OCI-M1 (cell line): ENCODE results near the gene PLPP7.
A peak's percentile ranks its signal among the peaks of the same experiment; 100 is the strongest.
"Not testable (repeated sequence)": the region's sequence is repeated elsewhere in the genome, so short reads cannot be mapped to it uniquely, and the experiment has no call there.

ENCODE experiments used
- DNase-seq: peaks from one replicate; lab custom pipeline; 2025; lab: John Stamatoyannopoulos, UW

The PLPP7 gene

DNA sequence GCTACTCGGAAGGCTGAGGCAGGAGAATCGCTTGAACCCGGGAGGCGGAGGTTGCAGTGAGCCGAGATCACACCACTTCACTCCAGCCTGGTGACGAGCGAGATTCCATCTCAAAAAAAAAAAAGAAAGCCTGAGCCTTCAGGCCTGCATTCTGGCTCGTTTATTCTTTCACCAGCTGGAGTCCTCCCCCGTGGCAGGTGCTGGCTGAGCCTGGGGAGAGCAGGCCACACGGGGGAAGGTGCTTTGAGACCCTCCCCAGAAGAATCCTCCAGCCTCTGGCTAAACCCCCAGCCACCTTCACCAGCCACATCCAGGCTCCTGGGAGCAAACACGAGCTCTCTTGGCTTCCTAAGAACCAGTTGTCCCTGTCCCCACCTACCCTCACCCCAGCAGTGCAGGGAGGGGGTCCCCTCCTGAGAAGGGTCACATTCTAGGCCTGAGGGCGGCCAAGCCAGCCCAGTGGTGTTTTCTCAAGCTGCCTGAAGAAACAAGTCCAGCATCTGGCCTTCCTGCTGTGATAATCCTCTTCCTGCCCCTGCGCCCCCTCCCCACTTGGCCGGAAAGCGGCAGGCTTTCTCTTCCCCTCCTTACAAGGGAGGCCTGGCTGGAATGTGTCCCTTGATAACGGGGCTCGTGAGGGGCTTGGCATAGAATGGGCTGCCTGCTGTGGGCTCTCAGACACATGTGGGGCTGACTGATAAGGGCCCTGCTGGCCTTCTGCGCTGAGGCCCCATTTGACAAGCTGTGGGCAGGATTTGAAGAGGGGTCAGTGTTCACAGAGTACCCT, 41.5 kb downstream of the PLPP7 start:
- DNase-seq = peak; percentile 98

DNA sequence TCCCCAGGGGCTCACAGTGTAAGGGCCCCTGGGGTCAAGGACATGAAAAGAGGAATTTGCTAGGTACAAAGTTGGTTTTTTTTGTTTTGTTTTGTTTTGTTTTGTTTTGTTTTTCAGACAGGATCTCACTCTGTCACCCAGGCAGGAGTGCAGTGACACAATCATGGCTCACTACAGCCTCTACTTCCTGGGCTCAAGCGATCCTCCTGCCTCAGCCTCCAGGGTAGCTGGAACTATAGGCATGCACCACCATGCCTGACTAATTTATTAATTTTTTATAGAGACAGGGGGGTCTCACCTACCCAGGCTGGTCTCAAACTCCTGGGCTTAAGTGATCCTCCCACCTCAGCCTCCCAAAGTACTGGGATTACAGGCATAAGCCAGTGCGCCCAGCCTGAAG, 42.5 kb downstream of the PLPP7 start:
- not testable (repeated sequence) for DNase-seq

DNA sequence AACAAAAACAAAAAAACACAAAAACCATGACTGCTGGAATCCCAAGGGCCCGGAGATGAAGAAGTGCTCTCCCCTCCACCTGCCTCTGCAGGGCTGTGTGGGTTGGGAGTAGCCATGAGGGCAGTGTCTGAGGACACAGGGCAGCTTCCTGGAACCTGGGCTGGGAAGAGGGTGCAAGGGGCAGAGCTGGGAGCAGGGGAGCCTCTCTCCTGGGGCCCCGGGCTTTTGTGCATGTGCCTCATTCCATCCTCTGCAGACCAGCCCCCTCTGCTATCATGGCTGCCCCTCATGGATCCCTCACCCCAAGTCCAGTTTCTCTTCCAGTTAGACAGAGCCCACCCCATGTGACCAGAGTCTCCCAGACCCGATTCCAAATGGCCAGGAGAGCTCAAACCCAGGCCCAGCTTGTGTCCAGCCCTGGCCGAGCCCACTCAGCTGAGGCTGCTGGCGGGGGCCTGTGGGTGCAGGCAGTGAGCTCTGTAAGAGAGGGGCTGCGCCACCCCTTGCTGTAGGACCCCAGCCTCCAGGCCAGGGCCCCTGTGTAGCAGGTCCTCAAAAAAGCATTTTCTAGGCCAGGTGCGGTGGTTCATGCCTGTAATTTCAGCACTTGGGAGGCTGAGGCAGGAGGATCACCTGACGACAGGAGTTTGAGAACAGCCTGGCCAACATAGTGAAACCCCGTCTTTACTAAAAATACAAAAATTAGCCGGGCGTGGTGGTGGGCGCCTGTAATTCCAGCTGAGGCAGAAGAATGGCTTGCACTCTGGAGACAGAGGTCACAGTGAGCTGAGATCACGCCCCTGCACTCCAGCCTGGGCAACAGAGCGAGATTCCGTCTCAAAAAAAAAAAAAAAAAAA, 44.5 kb downstream of the PLPP7 start:
- no peak for DNase-seq

DNA sequence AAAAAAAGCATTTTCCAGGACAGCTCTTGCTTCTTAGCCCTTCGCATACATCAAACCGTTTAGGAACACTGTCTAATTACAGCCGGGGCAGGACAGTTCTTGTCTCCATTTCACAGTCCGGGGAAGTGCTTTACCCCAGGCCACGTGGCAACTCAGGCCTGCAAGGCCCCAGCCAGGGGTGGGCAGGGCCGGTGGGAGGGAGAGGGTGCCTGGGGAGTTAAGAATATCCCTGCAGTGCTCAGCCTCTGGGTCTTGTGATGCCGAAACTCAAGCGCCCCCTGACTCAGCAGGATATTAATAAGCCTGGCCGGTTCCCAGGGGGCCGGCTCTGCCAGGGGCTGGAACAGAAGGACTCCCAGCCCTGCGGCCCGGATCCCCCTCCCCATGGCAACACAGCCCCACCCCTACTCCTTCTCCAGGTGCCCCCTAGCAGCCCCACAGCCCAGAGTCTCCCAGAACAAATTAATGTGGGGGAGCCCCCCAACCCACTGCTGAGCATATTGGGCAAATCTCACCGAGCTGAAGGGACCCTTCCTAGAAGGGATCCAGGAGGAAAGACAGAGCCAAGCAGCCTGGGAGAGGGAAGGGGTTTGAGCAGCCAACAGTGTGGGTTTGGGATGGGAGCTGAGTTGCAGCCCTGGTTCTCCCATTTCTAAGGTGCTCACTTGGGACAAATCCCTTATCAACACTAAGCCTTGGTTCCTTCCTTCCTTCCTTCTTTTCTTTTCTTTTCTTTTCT, 45.3 kb downstream of the PLPP7 start:
- DNase-seq = peak; percentile 73

GRCh38 chr9:131335368-131335755, 45.8 kb downstream of the PLPP7 start:
- no peak for DNase-seq

DNA sequence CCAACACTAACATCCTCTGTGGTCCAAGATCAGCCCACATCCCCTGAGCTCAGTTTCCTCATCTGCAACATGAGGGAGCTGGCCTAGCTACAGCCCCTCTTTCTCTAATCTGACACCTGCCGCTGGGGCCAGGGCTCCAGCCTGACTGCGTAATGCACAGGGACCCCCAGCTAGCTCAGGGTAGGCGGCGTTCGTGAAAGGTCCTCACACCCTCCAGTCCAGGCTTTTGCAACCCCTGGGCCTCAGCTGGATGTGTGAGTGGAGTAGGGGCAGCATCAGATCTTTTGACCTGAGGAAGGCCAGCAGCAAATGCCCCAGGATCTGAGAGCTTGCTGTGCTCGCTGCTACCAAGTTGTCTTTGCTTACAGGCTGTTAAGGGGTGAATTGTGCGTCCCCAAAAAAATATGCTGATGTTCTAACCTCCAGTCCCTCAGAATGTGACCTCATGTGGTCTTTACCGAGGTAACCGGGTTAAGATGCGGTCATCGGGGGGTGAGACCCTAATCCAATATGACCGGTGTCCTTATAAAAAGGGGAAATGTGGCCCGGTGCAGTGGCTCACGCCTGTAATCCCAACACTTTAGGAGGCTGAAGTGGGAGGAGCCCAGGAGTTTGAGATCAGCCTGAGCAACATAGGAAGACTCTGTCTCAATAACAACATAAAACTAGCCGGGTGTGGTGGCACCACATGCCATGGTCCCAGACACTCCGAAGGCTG, 47.8 kb downstream of the PLPP7 start:
- no peak for DNase-seq

DNA sequence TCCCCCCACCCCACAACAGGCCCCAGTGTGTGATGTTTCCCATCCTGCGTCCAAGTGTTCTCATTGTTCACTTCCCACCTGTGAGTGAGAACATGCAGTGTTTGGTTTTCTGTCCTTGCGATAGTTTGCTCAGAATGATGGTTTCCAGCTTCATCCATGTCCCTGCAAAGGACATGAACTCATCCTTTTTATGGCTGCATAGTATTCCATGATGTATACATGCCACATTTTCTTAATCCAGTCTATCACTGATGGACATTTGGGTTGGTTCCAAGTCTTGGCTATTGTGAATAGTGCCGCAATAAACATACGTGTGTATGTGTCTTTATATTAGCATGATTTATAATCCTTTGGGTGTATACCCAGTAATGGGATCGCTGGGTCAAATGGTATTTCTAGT, 49.7 kb downstream of the PLPP7 start:
- not testable (repeated sequence) for DNase-seq

DNA sequence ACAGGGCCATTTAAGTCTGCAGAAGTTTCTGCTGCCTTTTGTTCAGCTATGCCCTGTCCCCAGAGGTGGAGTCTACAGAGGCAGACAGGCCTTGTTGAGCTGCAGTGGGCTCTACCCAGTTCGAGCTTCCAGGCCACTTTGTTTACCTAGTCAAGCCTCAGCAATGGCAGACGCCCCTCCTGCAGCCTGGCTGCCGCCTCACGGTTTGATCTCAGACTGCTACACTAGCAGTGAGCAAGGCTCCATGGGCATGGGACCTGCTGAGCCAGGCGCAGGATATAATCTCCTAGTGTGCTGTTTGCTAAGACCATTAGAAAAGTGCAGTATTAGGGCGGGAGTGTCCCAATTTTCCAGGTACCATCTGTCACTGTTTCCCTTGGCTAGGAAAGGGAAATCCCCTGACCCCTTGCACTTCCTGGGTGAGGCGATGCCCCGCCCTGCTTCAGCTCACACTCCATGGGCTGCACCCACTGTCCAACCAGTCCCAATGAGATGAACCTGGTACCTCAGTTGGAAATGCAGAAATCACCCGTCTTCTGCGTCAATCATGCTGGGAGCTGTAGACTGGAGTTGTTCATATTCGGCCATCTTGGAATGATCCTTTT, 55.5 kb downstream of the PLPP7 start:
- DNase-seq = not testable (repeated sequence)

- DNase-seq = no peak
These were observed 57.0 kb downstream of the PLPP7 start for GRCh38 chr9:131346559-131346958.

DNA sequence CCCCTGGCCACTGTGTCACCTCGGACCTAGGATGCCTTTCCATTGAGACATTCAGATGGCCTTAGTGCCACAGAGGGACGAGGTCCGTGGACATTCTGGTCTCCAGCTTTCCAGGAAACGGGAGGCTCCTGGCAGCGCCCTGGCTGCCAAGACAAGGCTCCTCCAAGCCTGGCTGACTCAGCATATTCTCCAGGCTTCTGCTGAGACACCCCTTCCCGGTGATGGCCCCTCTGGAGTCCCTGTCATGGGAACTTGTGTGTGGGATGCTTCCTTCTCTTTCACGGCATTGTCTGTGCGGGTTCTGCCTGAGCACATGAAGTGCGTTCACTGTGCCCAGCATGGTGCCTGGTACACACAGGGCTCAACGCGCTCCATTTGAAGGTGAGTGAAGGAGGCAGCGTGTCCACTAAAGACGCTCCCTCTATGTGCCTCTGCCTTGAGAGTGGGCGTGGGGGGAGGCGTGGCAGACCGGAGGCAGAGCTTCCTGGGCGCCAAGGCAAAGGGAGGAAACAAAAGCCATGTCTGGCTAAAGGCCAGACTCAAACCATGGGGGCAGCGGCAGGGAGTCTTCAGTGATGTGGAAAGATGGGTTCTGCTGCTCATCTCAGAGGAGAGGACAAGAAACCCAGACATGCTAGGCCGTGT, 58.0 kb downstream of the PLPP7 start:
- no peak for DNase-seq

GRCh38 chr9:131348631-131349521, 59.4 kb downstream of the PLPP7 start:
- DNase-seq = no peak

DNA sequence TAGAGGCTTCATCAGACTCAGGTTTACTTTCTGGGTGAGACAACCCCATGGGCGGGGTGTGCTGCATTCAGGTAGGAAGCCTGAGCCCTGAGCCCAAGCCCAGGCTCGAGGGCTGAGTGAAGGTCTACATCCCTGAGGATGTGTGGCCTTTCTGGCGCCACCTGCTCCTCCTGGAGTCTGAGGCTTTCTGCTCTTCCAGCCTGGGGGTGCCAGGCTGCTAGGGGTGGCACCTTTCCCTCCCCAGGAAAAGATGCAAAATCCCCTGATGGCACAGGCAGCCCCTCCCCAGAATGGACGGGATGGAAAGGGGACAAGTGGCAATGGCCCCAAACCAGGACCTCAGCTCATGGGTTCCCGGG, 60.0 kb downstream of the PLPP7 start:
- DNase-seq = no peak

DNA sequence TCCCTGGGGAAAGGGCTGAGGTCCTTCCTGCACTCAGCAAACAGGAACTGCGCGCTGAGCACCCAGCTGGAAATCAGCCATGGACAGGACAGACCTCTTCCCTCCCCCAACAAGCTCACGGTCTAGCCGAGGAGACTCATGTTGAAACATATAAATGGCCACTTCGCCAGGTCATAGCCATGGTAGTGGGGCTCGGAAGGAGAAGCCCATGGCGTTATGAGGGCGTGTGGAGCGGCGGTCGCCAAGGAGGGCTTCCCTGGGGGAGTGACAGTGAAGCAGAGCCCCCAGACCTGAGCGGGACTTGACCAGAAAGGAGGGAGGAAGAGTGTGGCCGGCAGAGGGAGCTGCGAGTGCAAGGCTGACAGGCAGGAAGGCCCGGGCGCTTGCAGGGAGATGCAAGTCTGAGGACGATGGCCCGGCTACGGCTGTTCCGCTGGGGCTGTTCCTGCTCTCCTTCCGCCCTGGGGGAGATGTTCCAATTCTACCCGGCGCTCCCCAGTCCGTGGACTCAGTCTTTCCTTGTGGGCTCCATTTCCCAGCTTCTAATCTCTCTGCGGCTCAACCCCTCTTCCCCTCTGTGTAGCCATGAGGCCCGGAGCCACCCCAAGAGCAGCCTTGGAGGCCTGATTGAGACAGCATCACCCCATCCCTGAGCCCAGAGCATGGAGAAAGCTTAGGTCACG, 60.5 kb downstream of the PLPP7 start:
- DNase-seq = peak; percentile 90

GRCh38 chr9:131356479-131356878, 67.0 kb downstream of the PLPP7 start:
- DNase-seq = peak; percentile 89

DNA sequence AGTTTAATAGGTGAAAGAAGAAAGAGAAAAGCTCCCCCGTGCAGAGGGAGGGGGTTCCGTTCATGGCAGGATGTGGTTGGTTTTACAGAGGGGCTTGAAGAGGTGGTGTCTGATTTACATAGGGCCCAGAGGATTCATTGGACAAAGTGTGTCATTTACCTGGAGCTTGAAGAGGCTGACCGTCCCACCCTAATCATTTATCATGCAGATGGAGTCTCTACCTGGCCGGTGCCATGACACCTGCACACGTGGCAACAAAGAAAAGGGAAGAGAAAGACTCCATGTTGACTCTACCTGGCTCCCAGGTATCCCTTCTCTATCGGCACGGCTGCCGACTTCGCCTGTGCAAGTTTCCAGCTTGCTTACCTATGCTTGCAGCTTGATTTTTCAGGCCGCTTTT, 69.0 kb downstream of the PLPP7 start:
- no peak for DNase-seq
